HCT116 (cell line): Measurements from ENCODE around the gene CDH16. TPM values are rescaled to one million over a fixed set of nuclear protein-coding genes. Genes with fewer than 3 reads are reported as not detected.

Experiments used
- ATAC-seq: fragments of 200-7000 bp; cut with Tn5 transposase; 2 replicates; pipeline ENCODE4 v1.9.1; 2020; ENCODE audit warnings: mild to moderate bottlenecking, moderate library complexity
- BruUV-seq: library from RNA; stranded (reverse); fragments of 400-500 nt; replicated peaks from 2 replicates; lab custom pipeline; 2021; lab: Mats Ljungman, UMichigan
- CTCF ChIA-PET: fragments of 300-600 bp; sonication (Branson Sonifier 250); formaldehyde crosslinking; loops from one replicate; lab custom pipeline; 2021; ENCODE audit warnings: antibody characterized with exemption; lab: Charles Lee
- POLR2A ChIA-PET: fragments of 300-600, 350-600 bp; sonication (Branson Sonifier 250); formaldehyde crosslinking; loops from one replicate; lab custom pipeline; 2021; ENCODE audit warnings: antibody characterized with exemption; lab: Charles Lee
- RAD21 ChIA-PET, 2 experiments: fragments of 300-600 bp; sonication (Branson Sonifier 250); formaldehyde crosslinking; loops; one replicate each; lab custom pipeline; 2023; ENCODE audit warnings: low total read pairs in 2 of 2; ENCODE audit not compliant: uncharacterized antibody in 2 of 2, unreplicated experiment in 2 of 2, low non-redundant PET in 1 of 2; lab: Charles Lee
- DNase-seq: peaks from one replicate; pipeline ENCODE4 v3.0.0-alpha.2; 2010; ENCODE audit warnings: low read depth, low spot score
- H2AFZ ChIP-seq: fragments of 200-600 bp; shearing (Covaris generic), sonication (generic); 2 replicates; pipeline ENCODE4 v1.6.1; 2017; ENCODE audit warnings: low read depth, mixed run types, mixed read lengths, antibody characterized with exemption, low read length; ENCODE audit not compliant: poor library complexity, severe bottlenecking
- H3K27ac ChIP-seq: 2 replicates; pipeline ENCODE4 v1.5.1; 2012; ENCODE audit warnings: low read depth, low read length
- H3K27me3 ChIP-seq: fragments of 200-600 bp; sonication (generic); 2 replicates; pipeline ENCODE4 v1.6.1; 2016; ENCODE audit warnings: mixed run types, low read length, mixed read lengths; ENCODE audit not compliant: insufficient read depth
- H3K36me3 ChIP-seq, 2 experiments: fragments of 200-500 bp in 1 of 2; fragments of 200-600 bp in 1 of 2; sonication (Bioruptor generic) in 1 of 2; sonication (generic) in 1 of 2; 2 replicates each; pipeline versions ENCODE4 v1.5.1 to v1.6.1; 2014 to 2016; ENCODE audit warnings: low read length in 2 of 2, inconsistent platforms in 1 of 2, mixed read lengths in 1 of 2, mixed run types in 1 of 2; ENCODE audit not compliant: insufficient read depth in 2 of 2, control insufficient read depth in 1 of 2
- H3K4me1 ChIP-seq, 2 experiments: fragments of 200-600 bp in 1 of 2; sonication (generic) in 1 of 2; 2 replicates each; pipeline versions ENCODE4 v1.5.1 to v1.6.1; 2012 to 2017; ENCODE audit warnings: low read length in 2 of 2, inconsistent platforms in 1 of 2, mild to moderate bottlenecking in 1 of 2, mixed read lengths in 1 of 2, mixed run types in 1 of 2, moderate library complexity in 1 of 2; ENCODE audit not compliant: insufficient read depth in 2 of 2, control insufficient read depth in 1 of 2
- H3K4me2 ChIP-seq: fragments of 200-600 bp; sonication (generic); 2 replicates; pipeline ENCODE4 v1.6.1; 2017; ENCODE audit warnings: mixed run types, low read length, mixed read lengths
- H3K4me3 ChIP-seq, 2 experiments: fragments of 200-600 bp in 1 of 2; sonication (generic) in 1 of 2; replicated peaks in 1 of 2; 2 replicates each; pipeline ENCODE4 v1.5.1; 2011 to 2016; ENCODE audit warnings: low read length in 2 of 2, control low read depth in 1 of 2, low read depth in 1 of 2, mild to moderate bottlenecking in 1 of 2, mixed read lengths in 1 of 2, mixed run types in 1 of 2
- H3K79me2 ChIP-seq: fragments of 200-600 bp; sonication (generic); 2 replicates; pipeline ENCODE4 v1.6.1; 2017; ENCODE audit warnings: mild to moderate bottlenecking, mixed run types, low read length, moderate library complexity, mixed read lengths; ENCODE audit not compliant: insufficient read depth
- H3K9ac ChIP-seq: fragments of 200-600 bp; sonication (generic); 2 replicates; pipeline ENCODE4 v1.6.1; 2016; ENCODE audit warnings: low read length, mixed read lengths
- H3K9me2 ChIP-seq: fragments of 200-600 bp; sonication (generic), shearing (Covaris generic); 2 replicates; pipeline ENCODE4 v1.6.1; 2017; ENCODE audit warnings: mixed run types, mild to moderate bottlenecking, moderate library complexity; ENCODE audit not compliant: insufficient read depth
- H3K9me3 ChIP-seq, 2 experiments: fragments of 200-500 bp in 1 of 2; fragments of 200-600 bp in 1 of 2; sonication (Bioruptor generic) in 1 of 2; sonication (generic) in 1 of 2; 2 replicates each; pipeline ENCODE4 v1.6.1; 2014 to 2017; ENCODE audit warnings: low read length in 2 of 2, mixed read lengths in 2 of 2, inconsistent platforms in 1 of 2, low read depth in 1 of 2, mild to moderate bottlenecking in 1 of 2, mixed run types in 1 of 2, moderate library complexity in 1 of 2; ENCODE audit not compliant: control insufficient read depth in 1 of 2, insufficient read depth in 1 of 2
- H4K20me1 ChIP-seq: fragments of 200-600 bp; sonication (generic), shearing (Covaris generic); 2 replicates; pipeline ENCODE4 v1.6.1; 2017; ENCODE audit warnings: mixed run types, mild to moderate bottlenecking, moderate library complexity; ENCODE audit not compliant: insufficient read depth
- CEBPB ChIP-seq: IDR thresholded peaks from 2 replicates; pipeline ENCODE4 v1.6.1; 2012; ENCODE audit warnings: low read depth
- EGR1 ChIP-seq: IDR thresholded peaks from 2 replicates; pipeline ENCODE4 v1.6.1; 2012; ENCODE audit warnings: low read depth
- ELF1 ChIP-seq: IDR thresholded peaks from 2 replicates; pipeline ENCODE4 v1.6.1; 2012; ENCODE audit warnings: low read depth, borderline replicate concordance
- FOSL1 ChIP-seq: IDR thresholded peaks from 2 replicates; pipeline ENCODE4 v1.6.1; 2012; ENCODE audit warnings: low read depth
- JUND ChIP-seq: IDR thresholded peaks from 2 replicates; pipeline ENCODE4 v1.6.1; 2012
- POLR2A ChIP-seq: IDR thresholded peaks from 2 replicates; pipeline ENCODE4 v1.7.0; 2011; ENCODE audit warnings: borderline replicate concordance; ENCODE audit not compliant: insufficient read depth, insufficient read length; ENCODE audit errors: extremely low read depth
- RAD21 ChIP-seq: IDR thresholded peaks from 2 replicates; pipeline ENCODE4 v1.6.1; 2012; ENCODE audit warnings: low read depth, mild to moderate bottlenecking
- SRF ChIP-seq: IDR thresholded peaks from 2 replicates; pipeline ENCODE4 v1.6.1; 2012; ENCODE audit warnings: low read depth
- TCF7L2 ChIP-seq: IDR thresholded peaks from 2 replicates; pipeline ENCODE4 v1.7.0; 2011; ENCODE audit warnings: borderline replicate concordance, inconsistent platforms; ENCODE audit not compliant: insufficient read depth, insufficient read length; ENCODE audit errors: extremely low read depth
- intact Hi-C: fragments of 100-400 bp; cut with micrococcal nuclease; formaldehyde crosslinking; loops from 2 replicates; pipeline ENCODE4 v1.10.0; 2022
- total RNA-seq: library from RNA; stranded (reverse); gene quantifications from one replicate; pipeline ENCODE4 v1.2.1, GENCODE V29; 2021; ENCODE audit not compliant: unreplicated experiment
- TF ChIP-seq, protein P1 (sequence below): IDR thresholded peaks from 2 replicates; pipeline ENCODE4 v1.6.1; 2012
- TF ChIP-seq, protein P2 (sequence below): IDR thresholded peaks from 2 replicates; pipeline ENCODE4 v1.6.1; 2011; ENCODE audit warnings: mild to moderate bottlenecking, low read length, moderate library complexity; ENCODE audit not compliant: insufficient replicate concordance; ENCODE audit errors: extremely low read depth
- TF ChIP-seq, protein P3 (sequence below): IDR thresholded peaks from 2 replicates; pipeline ENCODE4 v1.6.1; 2012

Gene CDH16
- total RNA-seq, 1 experiment from 2014 or later, result not detected

DNA sequence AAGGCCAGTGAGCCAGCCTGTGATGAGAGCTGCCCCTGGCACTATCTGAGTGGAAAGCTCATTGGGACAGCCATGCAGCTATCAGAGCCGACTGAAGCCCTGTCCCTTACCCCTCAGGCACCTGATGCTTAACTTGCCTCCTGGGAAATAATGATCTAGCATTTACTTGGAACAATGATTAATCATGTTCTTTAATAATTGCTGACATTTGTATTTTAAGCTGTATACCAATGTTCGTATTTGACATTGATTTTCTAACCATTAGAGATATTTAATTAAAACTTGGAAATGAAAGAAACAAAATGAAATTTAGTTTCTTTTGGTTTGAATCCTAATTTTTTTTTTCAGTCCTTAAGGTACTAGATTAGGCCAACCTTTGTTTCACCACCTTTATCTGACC lies 27.9 kb downstream of the CDH16 start:
- RAD21 ChIA-PET, result no interaction called here
- DNase-seq (no peak), ATAC-seq (no peak)
- CTCF ChIA-PET, result interaction anchor here (1.2 kb wide), 2 partner anchors 18 to 60 kb away, joined by 3 to 4 read pairs; partner anchors contain the start of gene NAE1
- peaks cover 1 to 6% of the 10 kb centered on the region in 2 experiments; a peak in 3 of 4 replicates for H3K36me3 ChIP-seq
- H3K9me2 ChIP-seq, result no peaks in the 10 kb centered on the region
- no peak overlapping the region for H3K9ac ChIP-seq
- intact Hi-C loops, result loop anchor here (10.0 kb wide), 1 partner anchor 214 kb away; the partner anchor contains the start of gene PHAF1
- POLR2A ChIA-PET, result no interaction called here
- H3K4me2 ChIP-seq, result no peak overlapping the region
- TF ChIP-seq, protein P1, sequence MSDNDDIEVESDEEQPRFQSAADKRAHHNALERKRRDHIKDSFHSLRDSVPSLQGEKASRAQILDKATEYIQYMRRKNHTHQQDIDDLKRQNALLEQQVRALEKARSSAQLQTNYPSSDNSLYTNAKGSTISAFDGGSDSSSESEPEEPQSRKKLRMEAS, result no peak
- TF ChIP-seq POLR2A, result no peak
- TF ChIP-seq JUND, result no peak
- TF ChIP-seq EGR1, result no peak
- TF ChIP-seq TCF7L2, result no peak
- TF ChIP-seq, protein P2, sequence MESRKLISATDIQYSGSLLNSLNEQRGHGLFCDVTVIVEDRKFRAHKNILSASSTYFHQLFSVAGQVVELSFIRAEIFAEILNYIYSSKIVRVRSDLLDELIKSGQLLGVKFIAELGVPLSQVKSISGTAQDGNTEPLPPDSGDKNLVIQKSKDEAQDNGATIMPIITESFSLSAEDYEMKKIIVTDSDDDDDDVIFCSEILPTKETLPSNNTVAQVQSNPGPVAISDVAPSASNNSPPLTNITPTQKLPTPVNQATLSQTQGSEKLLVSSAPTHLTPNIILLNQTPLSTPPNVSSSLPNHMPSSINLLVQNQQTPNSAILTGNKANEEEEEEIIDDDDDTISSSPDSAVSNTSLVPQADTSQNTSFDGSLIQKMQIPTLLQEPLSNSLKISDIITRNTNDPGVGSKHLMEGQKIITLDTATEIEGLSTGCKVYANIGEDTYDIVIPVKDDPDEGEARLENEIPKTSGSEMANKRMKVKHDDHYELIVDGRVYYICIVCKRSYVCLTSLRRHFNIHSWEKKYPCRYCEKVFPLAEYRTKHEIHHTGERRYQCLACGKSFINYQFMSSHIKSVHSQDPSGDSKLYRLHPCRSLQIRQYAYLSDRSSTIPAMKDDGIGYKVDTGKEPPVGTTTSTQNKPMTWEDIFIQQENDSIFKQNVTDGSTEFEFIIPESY, result no peak
- TF ChIP-seq SRF, result no peak
- TF ChIP-seq, protein P3, sequence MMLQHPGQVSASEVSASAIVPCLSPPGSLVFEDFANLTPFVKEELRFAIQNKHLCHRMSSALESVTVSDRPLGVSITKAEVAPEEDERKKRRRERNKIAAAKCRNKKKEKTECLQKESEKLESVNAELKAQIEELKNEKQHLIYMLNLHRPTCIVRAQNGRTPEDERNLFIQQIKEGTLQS, result no peak
- no peak for TF ChIP-seq FOSL1
- no peak for TF ChIP-seq ELF1
- TF ChIP-seq RAD21, result no peak
- TF ChIP-seq CEBPB, result no peak
- H2AFZ ChIP-seq, result no peak overlapping the region
- no peaks in the 10 kb centered on the region for H3K27me3 ChIP-seq
- no peaks in the 10 kb centered on the region for H4K20me1 ChIP-seq
- peaks cover 0 to 4% of the 10 kb centered on the region in 2 experiments; a peak in 1 of 4 replicates for H3K4me1 ChIP-seq
- H3K27ac ChIP-seq, result no peak overlapping the region
- H3K4me3 ChIP-seq, result no peak overlapping the region
- no TSS peak for BruUV-seq
- H3K9me3 ChIP-seq, result no peaks in the 10 kb centered on the region
- H3K79me2 ChIP-seq, result peaks cover under 1% of the 10 kb centered on the region; the same call in 1 of the 2 replicates
